WTC11 (cell line): Measurements from ENCODE around the gene DDR2. TPM values are rescaled to one million over a fixed set of nuclear protein-coding genes. Genes with fewer than 3 reads are reported as not detected.

Experiments used
- ATAC-seq: fragments of 200-7000 bp; cut with Tn5 transposase; 2 replicates; pipeline ENCODE4 v1.10.0; 2021; ENCODE audit warnings: mild to moderate bottlenecking, moderate library complexity
- CTCF ChIA-PET: fragments of 300-600 bp; sonication (Branson Sonifier 250); formaldehyde crosslinking; loops from one replicate; lab custom pipeline; 2021; ENCODE audit warnings: antibody characterized with exemption; lab: Charles Lee
- POLR2A ChIA-PET: fragments of 350-600 bp; sonication (Branson Sonifier 250); formaldehyde crosslinking; loops from one replicate; lab custom pipeline; 2021; ENCODE audit warnings: antibody characterized with exemption; lab: Charles Lee
- DNase-seq: peaks from one replicate; pipeline ENCODE4 v3.0.0; 2021; ENCODE audit warnings: low spot score
- H3K27ac Mint-ChIP-seq: 2 replicates; pipeline ENCODE4 v1.8.0; 2021; ENCODE audit warnings: mixed read lengths
- H3K27me3 Mint-ChIP-seq: 2 replicates; pipeline ENCODE4 v1.8.0; 2021; ENCODE audit warnings: low read depth, mild to moderate bottlenecking, moderate library complexity, mixed read lengths
- H3K36me3 Mint-ChIP-seq: 2 replicates; pipeline ENCODE4 v1.8.0; 2021; ENCODE audit warnings: mixed read lengths
- H3K4me1 Mint-ChIP-seq: 2 replicates; pipeline ENCODE4 v1.8.0; 2022; ENCODE audit warnings: mixed read lengths
- H3K4me3 Mint-ChIP-seq: 2 replicates; pipeline ENCODE4 v1.8.0; 2021; ENCODE audit warnings: mild to moderate bottlenecking, moderate library complexity, mixed read lengths
- H3K9me3 Mint-ChIP-seq: 2 replicates; pipeline ENCODE4 v1.8.0; 2021; ENCODE audit warnings: mixed read lengths
- CBFB ChIP-seq: sonication (generic); formaldehyde crosslinking; IDR thresholded peaks from 2 replicates; pipeline ENCODE4 v1.8.1; 2022; ENCODE audit warnings: mild to moderate bottlenecking, low read depth, missing genetic modification reagents
- CREM ChIP-seq: sonication (generic); formaldehyde crosslinking; IDR thresholded peaks from 2 replicates; pipeline ENCODE4 v1.8.1; 2022; ENCODE audit warnings: mild to moderate bottlenecking, missing genetic modification reagents, moderate library complexity
- EMX1 ChIP-seq: fragments of 250-450 bp; sonication (Bioruptor Pico); IDR thresholded peaks from 2 replicates; pipeline ENCODE4 v1.8.0; 2021; ENCODE audit warnings: mild to moderate bottlenecking
- ETV6 ChIP-seq: sonication (generic); formaldehyde crosslinking; IDR thresholded peaks from 2 replicates; pipeline ENCODE4 v1.8.1; 2022; ENCODE audit warnings: mild to moderate bottlenecking, missing genetic modification reagents
- FOXJ3 ChIP-seq: sonication (generic); formaldehyde crosslinking; IDR thresholded peaks from 2 replicates; pipeline ENCODE4 v1.9.0; 2021; ENCODE audit warnings: missing genetic modification reagents, mild to moderate bottlenecking, borderline replicate concordance
- GABPB1 ChIP-seq: sonication (generic); formaldehyde crosslinking; IDR thresholded peaks from 2 replicates; pipeline ENCODE4 v1.8.1; 2023; ENCODE audit warnings: mild to moderate bottlenecking, missing genetic modification reagents
- NFATC4 ChIP-seq: fragments of 250-450 bp; sonication (Bioruptor Pico); IDR thresholded peaks from 2 replicates; pipeline ENCODE4 v1.9.0; 2021; ENCODE audit warnings: mild to moderate bottlenecking
- PRDM15 ChIP-seq: sonication (generic); formaldehyde crosslinking; IDR thresholded peaks from 2 replicates; pipeline ENCODE4 v1.8.0; 2022; ENCODE audit warnings: missing genetic modification reagents
- RORB ChIP-seq: fragments of 250-450 bp; sonication (Bioruptor Pico); IDR thresholded peaks from 2 replicates; pipeline ENCODE4 v1.9.0; 2021; ENCODE audit warnings: mild to moderate bottlenecking
- TP53 ChIP-seq: sonication (generic); formaldehyde crosslinking; IDR thresholded peaks from 2 replicates; pipeline ENCODE4 v1.8.1; 2023; ENCODE audit warnings: mild to moderate bottlenecking, missing genetic modification reagents
- ZNF232 ChIP-seq: sonication (generic); formaldehyde crosslinking; IDR thresholded peaks from 2 replicates; pipeline ENCODE4 v1.8.0; 2022; ENCODE audit warnings: mild to moderate bottlenecking, missing genetic modification reagents
- ZNF396 ChIP-seq: fragments of 250-450 bp; sonication (Bioruptor Pico); IDR thresholded peaks from 2 replicates; pipeline ENCODE4 v1.8.0; 2021; ENCODE audit warnings: mild to moderate bottlenecking, moderate library complexity, borderline replicate concordance
- ZNF425 ChIP-seq: fragments of 250-450 bp; sonication (Bioruptor Pico); conservative IDR thresholded peaks from 2 replicates; pipeline ENCODE4 v1.9.0; 2021; ENCODE audit warnings: mild to moderate bottlenecking
- ZNF671 ChIP-seq: fragments of 250-450 bp; sonication (Bioruptor Pico); IDR thresholded peaks from 2 replicates; pipeline ENCODE4 v1.8.0; 2021; ENCODE audit warnings: mild to moderate bottlenecking
- total RNA-seq: library from RNA; stranded (reverse); gene quantifications from 3 replicates; pipeline ENCODE4 v1.2.3, GENCODE V29; 2021
- TF ChIP-seq, protein P1 (sequence below): sonication (generic); formaldehyde crosslinking; IDR thresholded peaks from 2 replicates; pipeline ENCODE4 v1.8.1; 2023; ENCODE audit warnings: mild to moderate bottlenecking, missing genetic modification reagents, borderline replicate concordance
- TF ChIP-seq, protein P2 (sequence below): sonication (generic); formaldehyde crosslinking; IDR thresholded peaks from 2 replicates; pipeline ENCODE4 v1.8.1; 2022; ENCODE audit warnings: low read depth, missing genetic modification reagents, borderline replicate concordance
- TF ChIP-seq, protein P3 (sequence below): fragments of 250-450 bp; sonication (Bioruptor Pico); IDR thresholded peaks from 2 replicates; pipeline ENCODE4 v1.9.0; 2021; ENCODE audit warnings: mild to moderate bottlenecking
- TF ChIP-seq, protein P4 (sequence below): sonication (generic); formaldehyde crosslinking; IDR thresholded peaks from 2 replicates; pipeline ENCODE4 v1.8.0; 2023; ENCODE audit warnings: missing genetic modification reagents

DDR2 gene
- total RNA-seq, 1 experiment from 2014 or later = 0.85 TPM

DNA sequence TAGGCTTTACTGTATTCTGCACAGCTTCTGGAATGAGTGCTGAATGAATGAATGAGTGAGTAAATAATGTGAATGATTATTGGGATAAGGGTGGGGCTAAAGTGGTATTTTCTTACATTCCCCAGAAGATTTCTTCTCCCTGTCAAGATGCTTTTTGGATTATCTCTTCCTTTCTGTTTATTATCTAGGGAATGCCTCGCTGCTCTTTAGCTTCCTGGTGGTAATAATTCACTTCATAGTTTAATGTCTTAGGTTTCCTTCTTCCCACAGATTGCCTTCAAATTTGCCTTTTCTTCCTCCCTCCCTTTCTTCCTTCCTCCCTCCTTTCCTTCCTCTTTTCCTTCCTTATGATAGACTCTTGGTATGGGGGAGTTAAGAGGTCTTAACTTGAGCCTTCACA lies 24.0 kb downstream of the DDR2 start (continued):
- TF ChIP-seq, protein P1, sequence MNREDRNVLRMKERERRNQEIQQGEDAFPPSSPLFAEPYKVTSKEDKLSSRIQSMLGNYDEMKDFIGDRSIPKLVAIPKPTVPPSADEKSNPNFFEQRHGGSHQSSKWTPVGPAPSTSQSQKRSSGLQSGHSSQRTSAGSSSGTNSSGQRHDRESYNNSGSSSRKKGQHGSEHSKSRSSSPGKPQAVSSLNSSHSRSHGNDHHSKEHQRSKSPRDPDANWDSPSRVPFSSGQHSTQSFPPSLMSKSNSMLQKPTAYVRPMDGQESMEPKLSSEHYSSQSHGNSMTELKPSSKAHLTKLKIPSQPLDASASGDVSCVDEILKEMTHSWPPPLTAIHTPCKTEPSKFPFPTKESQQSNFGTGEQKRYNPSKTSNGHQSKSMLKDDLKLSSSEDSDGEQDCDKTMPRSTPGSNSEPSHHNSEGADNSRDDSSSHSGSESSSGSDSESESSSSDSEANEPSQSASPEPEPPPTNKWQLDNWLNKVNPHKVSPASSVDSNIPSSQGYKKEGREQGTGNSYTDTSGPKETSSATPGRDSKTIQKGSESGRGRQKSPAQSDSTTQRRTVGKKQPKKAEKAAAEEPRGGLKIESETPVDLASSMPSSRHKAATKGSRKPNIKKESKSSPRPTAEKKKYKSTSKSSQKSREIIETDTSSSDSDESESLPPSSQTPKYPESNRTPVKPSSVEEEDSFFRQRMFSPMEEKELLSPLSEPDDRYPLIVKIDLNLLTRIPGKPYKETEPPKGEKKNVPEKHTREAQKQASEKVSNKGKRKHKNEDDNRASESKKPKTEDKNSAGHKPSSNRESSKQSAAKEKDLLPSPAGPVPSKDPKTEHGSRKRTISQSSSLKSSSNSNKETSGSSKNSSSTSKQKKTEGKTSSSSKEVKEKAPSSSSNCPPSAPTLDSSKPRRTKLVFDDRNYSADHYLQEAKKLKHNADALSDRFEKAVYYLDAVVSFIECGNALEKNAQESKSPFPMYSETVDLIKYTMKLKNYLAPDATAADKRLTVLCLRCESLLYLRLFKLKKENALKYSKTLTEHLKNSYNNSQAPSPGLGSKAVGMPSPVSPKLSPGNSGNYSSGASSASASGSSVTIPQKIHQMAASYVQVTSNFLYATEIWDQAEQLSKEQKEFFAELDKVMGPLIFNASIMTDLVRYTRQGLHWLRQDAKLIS (CRISPR knock-in tag) = no peak
- TF ChIP-seq, protein P2, sequence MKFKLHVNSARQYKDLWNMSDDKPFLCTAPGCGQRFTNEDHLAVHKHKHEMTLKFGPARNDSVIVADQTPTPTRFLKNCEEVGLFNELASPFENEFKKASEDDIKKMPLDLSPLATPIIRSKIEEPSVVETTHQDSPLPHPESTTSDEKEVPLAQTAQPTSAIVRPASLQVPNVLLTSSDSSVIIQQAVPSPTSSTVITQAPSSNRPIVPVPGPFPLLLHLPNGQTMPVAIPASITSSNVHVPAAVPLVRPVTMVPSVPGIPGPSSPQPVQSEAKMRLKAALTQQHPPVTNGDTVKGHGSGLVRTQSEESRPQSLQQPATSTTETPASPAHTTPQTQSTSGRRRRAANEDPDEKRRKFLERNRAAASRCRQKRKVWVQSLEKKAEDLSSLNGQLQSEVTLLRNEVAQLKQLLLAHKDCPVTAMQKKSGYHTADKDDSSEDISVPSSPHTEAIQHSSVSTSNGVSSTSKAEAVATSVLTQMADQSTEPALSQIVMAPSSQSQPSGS = no peak

DNA sequence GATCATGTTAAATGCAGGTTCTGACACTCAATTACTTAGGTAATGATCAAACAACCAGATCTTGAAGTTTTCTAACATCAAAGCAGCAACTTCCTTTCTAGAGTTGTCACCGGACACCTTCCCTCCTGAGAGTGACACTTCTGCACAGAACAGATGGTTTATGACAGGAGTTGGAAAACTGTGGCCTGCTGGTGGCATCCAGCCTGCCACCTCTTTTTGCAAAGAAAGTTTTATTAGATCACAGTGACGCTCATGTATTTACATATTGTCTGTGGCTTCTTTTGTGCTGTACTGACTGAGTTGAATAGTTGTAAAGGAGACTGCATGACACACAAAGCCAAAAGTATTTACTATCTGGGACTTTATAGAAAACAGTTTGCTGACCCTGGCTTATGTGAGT lies 28.3 kb downstream of the DDR2 start:
- TF ChIP-seq, protein P3, sequence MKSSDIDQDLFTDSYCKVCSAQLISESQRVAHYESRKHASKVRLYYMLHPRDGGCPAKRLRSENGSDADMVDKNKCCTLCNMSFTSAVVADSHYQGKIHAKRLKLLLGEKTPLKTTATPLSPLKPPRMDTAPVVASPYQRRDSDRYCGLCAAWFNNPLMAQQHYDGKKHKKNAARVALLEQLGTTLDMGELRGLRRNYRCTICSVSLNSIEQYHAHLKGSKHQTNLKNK (CRISPR knock-in tag) = no peak
- TF ChIP-seq PRDM15 (CRISPR knock-in tag) (no peak), FOXJ3 (CRISPR knock-in tag) (no peak), CBFB (CRISPR knock-in tag) (no peak), NFATC4 (no peak), ETV6 (CRISPR knock-in tag) (no peak), EMX1 (CRISPR knock-in tag) (no peak), ZNF425 (CRISPR knock-in tag) (no peak), GABPB1 (CRISPR knock-in tag) (no peak), ZNF232 (no peak), TP53 (CRISPR knock-in tag) (no peak), CREM (no peak), ZNF396 (CRISPR knock-in tag) (no peak), ZNF671 (CRISPR knock-in tag) (no peak), RORB (no peak)
- TF ChIP-seq, protein P4, sequence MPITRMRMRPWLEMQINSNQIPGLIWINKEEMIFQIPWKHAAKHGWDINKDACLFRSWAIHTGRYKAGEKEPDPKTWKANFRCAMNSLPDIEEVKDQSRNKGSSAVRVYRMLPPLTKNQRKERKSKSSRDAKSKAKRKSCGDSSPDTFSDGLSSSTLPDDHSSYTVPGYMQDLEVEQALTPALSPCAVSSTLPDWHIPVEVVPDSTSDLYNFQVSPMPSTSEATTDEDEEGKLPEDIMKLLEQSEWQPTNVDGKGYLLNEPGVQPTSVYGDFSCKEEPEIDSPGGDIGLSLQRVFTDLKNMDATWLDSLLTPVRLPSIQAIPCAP (CRISPR knock-in tag) = no peak
- ATAC-seq = no peak
- H3K27me3 Mint-ChIP-seq = no peaks in the 10 kb centered on the region
- H3K4me3 Mint-ChIP-seq = no peak overlapping the region
- H3K36me3 Mint-ChIP-seq = no peaks in the 10 kb centered on the region
- H3K27ac Mint-ChIP-seq = no peak overlapping the region
- H3K9me3 Mint-ChIP-seq = no peaks in the 10 kb centered on the region
- POLR2A ChIA-PET = no interaction called here
- CTCF ChIA-PET = no interaction called here
- no peak for DNase-seq
- no peaks in the 10 kb centered on the region for H3K4me1 Mint-ChIP-seq
